ENCODE data around the gene ASAP3.
"Not testable (repeated sequence)": the region's sequence is repeated elsewhere in the genome, so short reads cannot be mapped to it uniquely, and the experiment has no call there.

Gene ASAP3

GRCh38 chr1:23514111-23514679 is 30.2 kb upstream of the ASAP3 start:
- H3K4me1 ChIP-seq (ENCODE audit: low read length), result peaks cover 7% of the 10 kb centered on the region
- TF ChIP-seq CTCF (IDR thresholded peaks at IDR 0.05; ENCODE audit: low read depth, low read length) (no peak), EZH2phosphoT487 (IDR thresholded peaks at IDR 0.05; ENCODE audit: low read depth) (no peak)
- H3K36me3 ChIP-seq (replicated peaks; ENCODE audit: low read depth, low read length), result no peaks in the 10 kb centered on the region
- no peaks in the 10 kb centered on the region for H3K9me3 ChIP-seq (ENCODE audit: insufficient read depth, low read length)
- H3K9ac ChIP-seq (ENCODE audit: low read length), result no peak overlapping the region
- no peak overlapping the region for H3K4me3 ChIP-seq (ENCODE audit: low read length)
- H3K79me2 ChIP-seq (ENCODE audit: low read length), result no peaks in the 10 kb centered on the region
- no peak overlapping the region for H2AFZ ChIP-seq (ENCODE audit: low read depth, low read length)
- H3K27me3 ChIP-seq (ENCODE audit: low read depth, low read length), result no peaks in the 10 kb centered on the region
- no peaks in the 10 kb centered on the region for H4K20me1 ChIP-seq (ENCODE audit: insufficient read depth, low read length)
- H3K27ac ChIP-seq (ENCODE audit: low read length), result no peak overlapping the region
- no peak overlapping the region for H3K4me2 ChIP-seq (ENCODE audit: low read length)

GRCh38 chr1:23509896-23510295 is 25.9 kb upstream of the ASAP3 start:
- no peaks in the 10 kb centered on the region for H3K79me2 ChIP-seq (ENCODE audit: low read length)
- no peak for TF ChIP-seq CTCF (IDR thresholded peaks at IDR 0.05; ENCODE audit: low read depth, low read length)
- TF ChIP-seq EZH2phosphoT487 (IDR thresholded peaks at IDR 0.05; ENCODE audit: low read depth), result no peak
- no peak overlapping the region for H3K9ac ChIP-seq (ENCODE audit: low read length)
- H3K4me2 ChIP-seq (ENCODE audit: low read length), result no peak overlapping the region
- H3K9me3 ChIP-seq (ENCODE audit: insufficient read depth, low read length), result no peaks in the 10 kb centered on the region
- H3K27ac ChIP-seq (ENCODE audit: low read length), result no peak overlapping the region
- H4K20me1 ChIP-seq (ENCODE audit: insufficient read depth, low read length), result no peaks in the 10 kb centered on the region
- H3K27me3 ChIP-seq (ENCODE audit: low read depth, low read length), result no peaks in the 10 kb centered on the region
- no peak overlapping the region for H3K4me3 ChIP-seq (ENCODE audit: low read length)
- no peak overlapping the region for H2AFZ ChIP-seq (ENCODE audit: low read depth, low read length)
- H3K4me1 ChIP-seq (ENCODE audit: low read length), result peaks cover 7% of the 10 kb centered on the region
- H3K36me3 ChIP-seq (replicated peaks; ENCODE audit: low read depth, low read length), result no peaks in the 10 kb centered on the region

- no peaks in the 10 kb centered on the region for H3K79me2 ChIP-seq (ENCODE audit: low read length)
- no peaks in the 10 kb centered on the region for H3K27me3 ChIP-seq (ENCODE audit: low read depth, low read length)
- no peaks in the 10 kb centered on the region for H3K9me3 ChIP-seq (ENCODE audit: insufficient read depth, low read length)
- peaks cover 7% of the 10 kb centered on the region for H3K4me1 ChIP-seq (ENCODE audit: low read length)
- H4K20me1 ChIP-seq (ENCODE audit: insufficient read depth, low read length), result no peaks in the 10 kb centered on the region
- H3K27ac ChIP-seq (ENCODE audit: low read length), result no peak overlapping the region
- no peak overlapping the region for H3K4me2 ChIP-seq (ENCODE audit: low read length)
- H2AFZ ChIP-seq (ENCODE audit: low read depth, low read length), result no peak overlapping the region
- TF ChIP-seq CTCF (IDR thresholded peaks at IDR 0.05; ENCODE audit: low read depth, low read length), result no peak
- TF ChIP-seq EZH2phosphoT487 (IDR thresholded peaks at IDR 0.05; ENCODE audit: low read depth), result no peak
- no peak overlapping the region for H3K9ac ChIP-seq (ENCODE audit: low read length)
- H3K36me3 ChIP-seq (replicated peaks; ENCODE audit: low read depth, low read length), result no peaks in the 10 kb centered on the region
- H3K4me3 ChIP-seq (ENCODE audit: low read length), result no peak overlapping the region
These were observed 22.6 kb upstream of the ASAP3 start for GRCh38 chr1:23506376-23507107.

GRCh38 chr1:23505851-23506250 is 21.9 kb upstream of the ASAP3 start:
- Histone ChIP-seq H3K27me3 (ENCODE audit: low read depth, low read length) (no peaks in the 10 kb centered on the region), H3K36me3 (replicated peaks; ENCODE audit: low read depth, low read length) (no peaks in the 10 kb centered on the region), H2AFZ (ENCODE audit: low read depth, low read length) (no peak overlapping the region), H3K27ac (ENCODE audit: low read length) (no peak overlapping the region), H3K4me1 (ENCODE audit: low read length) (peaks cover 4% of the 10 kb centered on the region), H3K4me3 (ENCODE audit: low read length) (no peak overlapping the region), H4K20me1 (ENCODE audit: insufficient read depth, low read length) (no peaks in the 10 kb centered on the region), H3K9ac (ENCODE audit: low read length) (no peak overlapping the region), H3K79me2 (ENCODE audit: low read length) (no peaks in the 10 kb centered on the region), H3K9me3 (ENCODE audit: insufficient read depth, low read length) (no peaks in the 10 kb centered on the region), H3K4me2 (ENCODE audit: low read length) (no peak overlapping the region)
- no peak for TF ChIP-seq CTCF (IDR thresholded peaks at IDR 0.05; ENCODE audit: low read depth, low read length)
- TF ChIP-seq EZH2phosphoT487 (IDR thresholded peaks at IDR 0.05; ENCODE audit: low read depth), result no peak

GRCh38 chr1:23504156-23504555 is 20.2 kb upstream of the ASAP3 start:
- H3K9me3 ChIP-seq (ENCODE audit: insufficient read depth, low read length); H3K4me3 ChIP-seq (ENCODE audit: low read length); H3K27me3 ChIP-seq (ENCODE audit: low read depth, low read length); H3K4me2 ChIP-seq (ENCODE audit: low read length); H2AFZ ChIP-seq (ENCODE audit: low read depth, low read length); H4K20me1 ChIP-seq (ENCODE audit: insufficient read depth, low read length); H3K27ac ChIP-seq (ENCODE audit: low read length); H3K79me2 ChIP-seq (ENCODE audit: low read length); H3K4me1 ChIP-seq (ENCODE audit: low read length); H3K36me3 ChIP-seq (replicated peaks; ENCODE audit: low read depth, low read length); H3K9ac ChIP-seq (ENCODE audit: low read length): not testable (repeated sequence)
